Activated CD8-positive, alpha-beta memory T cell treated with anti-CD3 and anti-CD28 coated beads for 4 hours (primary cell): ENCODE measurements around the gene ANKRD36.
"Not testable (repeated sequence)": the region's sequence is repeated elsewhere in the genome, so short reads cannot be mapped to it uniquely, and the experiment has no call there.

ENCODE experiments used
- DNase-seq, 2 donors: peaks; one replicate each; pipeline ENCODE4 v3.0.0-alpha.2; 2020; ENCODE audit warnings: low read depth in 2 of 2

The ANKRD36 gene

DNA sequence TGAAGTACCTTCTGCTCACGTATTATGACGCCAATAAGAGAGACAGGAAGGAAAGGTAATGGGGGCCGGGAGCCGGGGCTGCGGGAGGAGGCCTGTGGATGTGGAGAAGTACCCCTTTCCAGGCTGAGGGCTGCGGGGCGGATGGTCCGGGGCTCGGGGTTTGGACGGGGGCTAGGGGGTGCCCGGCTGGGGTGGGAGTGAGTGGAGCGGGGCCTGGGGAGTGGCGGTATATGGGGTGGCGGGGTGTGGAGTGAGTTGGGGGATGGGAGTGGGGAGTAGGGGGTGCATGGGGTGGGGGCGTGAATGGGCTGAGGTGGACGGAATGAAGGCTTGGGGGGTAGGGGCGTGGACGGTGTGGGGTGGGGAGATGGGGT, 916 bp downstream of the ANKRD36 start:
- not testable (repeated sequence) for DNase-seq

GRCh38 chr2:97129090-97129489, 16.1 kb downstream of the ANKRD36 start:
- not testable (repeated sequence) for DNase-seq

GRCh38 chr2:97144016-97144415, 31.1 kb downstream of the ANKRD36 start:
- not testable (repeated sequence) for DNase-seq

DNA sequence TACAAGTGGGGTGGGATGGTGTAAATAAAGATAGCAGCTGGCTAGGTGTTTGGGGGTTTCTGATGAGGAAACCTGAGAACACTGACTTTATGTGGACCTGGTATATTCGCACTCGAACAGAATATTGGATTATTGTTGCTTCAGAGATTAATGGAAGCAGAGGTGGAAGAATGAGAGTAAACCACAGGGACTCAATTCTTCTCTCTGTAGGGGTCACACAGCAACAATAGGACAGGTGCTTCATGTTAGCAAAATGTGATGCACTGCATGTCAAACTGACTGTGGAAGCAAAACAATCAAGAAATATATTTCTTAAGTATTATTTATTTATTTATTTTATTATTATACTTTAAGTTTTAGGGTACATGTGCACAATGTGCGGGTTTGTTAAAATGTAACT, 53.6 kb downstream of the ANKRD36 start:
- not testable (repeated sequence) for DNase-seq

GRCh38 chr2:97167938-97168337, 55.0 kb downstream of the ANKRD36 start:
- not testable (repeated sequence) for DNase-seq

DNA sequence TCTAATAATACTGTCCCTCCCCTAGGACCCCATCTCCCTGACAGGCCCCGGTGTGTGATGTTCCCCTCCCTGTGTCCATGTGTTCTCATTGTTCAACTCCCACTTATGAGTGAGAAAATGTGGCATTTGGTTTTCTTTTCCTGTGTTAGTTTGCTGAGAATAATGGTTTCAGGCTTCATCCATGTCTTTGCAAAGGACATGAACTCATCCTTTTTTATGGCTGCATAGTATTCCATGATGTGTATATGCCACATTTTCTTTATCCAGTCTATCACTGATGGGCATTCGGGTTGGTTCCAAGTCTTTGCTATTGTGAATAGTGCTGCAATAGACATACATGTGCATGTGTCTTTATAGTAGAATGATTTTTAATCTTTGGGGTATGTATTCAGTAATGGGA, 55.6 kb downstream of the ANKRD36 start:
- not testable (repeated sequence) for DNase-seq

- DNase-seq = not testable (repeated sequence)
These were observed 67.4 kb downstream of the ANKRD36 start for GRCh38 chr2:97180391-97180790.

- not testable (repeated sequence) for DNase-seq
These were observed 82.4 kb downstream of the ANKRD36 start for GRCh38 chr2:97195349-97195748.

GRCh38 chr2:97197251-97197650, 84.3 kb downstream of the ANKRD36 start:
- not testable (repeated sequence) for DNase-seq

- not testable (repeated sequence) for DNase-seq
These were observed 87.9 kb downstream of the ANKRD36 start for GRCh38 chr2:97200887-97201286.

DNA sequence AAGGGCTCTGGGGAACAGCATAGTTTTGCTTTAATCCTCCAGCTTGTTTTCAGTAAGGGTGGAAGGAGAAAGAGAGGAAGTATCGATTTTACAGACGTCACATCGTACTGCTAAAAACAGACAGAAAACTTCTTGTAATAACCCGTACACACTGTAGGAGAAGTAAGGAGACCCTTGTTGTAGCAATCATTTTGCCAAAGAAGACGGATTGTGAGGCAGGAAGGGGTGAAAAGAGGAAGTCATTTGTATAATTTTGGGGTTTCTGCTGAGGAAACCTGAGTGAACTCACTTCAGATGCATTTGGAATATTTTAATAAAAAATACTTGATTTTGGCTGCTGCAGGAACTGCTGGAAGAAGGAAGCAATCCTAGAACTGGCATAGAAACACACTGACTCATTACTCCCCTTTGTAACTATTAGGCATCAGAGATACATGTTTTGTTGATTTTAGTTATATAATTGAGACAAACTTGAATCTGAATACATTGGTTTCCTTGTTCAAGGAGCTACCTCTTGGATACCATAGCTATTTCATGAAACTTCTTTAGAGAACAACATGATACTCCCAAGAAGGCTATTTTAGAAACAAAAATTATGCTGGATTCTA, 89.8 kb downstream of the ANKRD36 start:
- DNase-seq = not testable (repeated sequence)

GRCh38 chr2:97210325-97210724, 97.4 kb downstream of the ANKRD36 start:
- no peak for DNase-seq

DNA sequence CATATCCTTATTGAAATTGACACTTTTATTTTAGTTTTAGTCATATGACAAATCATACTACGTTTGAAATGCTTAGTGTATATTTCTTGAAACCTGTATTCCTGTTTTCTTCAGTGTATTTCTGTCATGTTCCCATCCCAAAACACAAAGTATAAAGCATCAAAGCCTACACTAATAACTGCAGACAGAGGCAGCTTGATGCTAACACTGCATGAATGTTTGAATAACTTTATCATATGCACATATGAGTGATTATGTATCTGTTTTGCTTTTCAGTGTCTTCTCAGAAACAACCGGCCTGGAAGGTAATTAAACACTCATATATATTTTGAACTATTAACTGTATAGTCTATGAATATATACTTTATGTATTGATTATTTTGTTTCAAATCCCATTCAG, 102.1 kb downstream of the ANKRD36 start:
- DNase-seq = not testable (repeated sequence)

- not testable (repeated sequence) for DNase-seq
These were observed 118.1 kb downstream of the ANKRD36 start for GRCh38 chr2:97230848-97231585.

DNA sequence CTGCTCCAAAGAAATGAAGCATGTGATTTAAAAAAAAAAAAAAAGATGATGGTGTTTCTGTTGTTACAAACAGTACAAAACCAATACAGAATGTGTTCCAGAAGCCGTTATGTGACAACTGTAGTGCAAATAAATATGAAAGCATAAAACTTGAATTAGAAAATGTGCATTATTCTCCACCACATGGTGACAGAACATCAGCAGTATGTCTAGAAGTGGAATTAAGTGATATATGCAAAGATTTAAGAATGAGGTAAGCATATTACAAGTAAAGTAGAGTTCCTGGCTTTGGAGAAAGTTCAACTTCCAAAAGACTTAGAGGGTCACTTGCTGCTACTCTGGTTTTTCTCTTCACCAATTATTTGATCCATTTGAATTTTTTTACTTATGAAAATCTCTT, 120.0 kb downstream of the ANKRD36 start:
- not testable (repeated sequence) for DNase-seq

- DNase-seq = not testable (repeated sequence)
These were observed 120.8 kb downstream of the ANKRD36 start for GRCh38 chr2:97233660-97234295.

GRCh38 chr2:97261192-97261591, 148.2 kb downstream of the ANKRD36 start:
- not testable (repeated sequence) for DNase-seq

DNA sequence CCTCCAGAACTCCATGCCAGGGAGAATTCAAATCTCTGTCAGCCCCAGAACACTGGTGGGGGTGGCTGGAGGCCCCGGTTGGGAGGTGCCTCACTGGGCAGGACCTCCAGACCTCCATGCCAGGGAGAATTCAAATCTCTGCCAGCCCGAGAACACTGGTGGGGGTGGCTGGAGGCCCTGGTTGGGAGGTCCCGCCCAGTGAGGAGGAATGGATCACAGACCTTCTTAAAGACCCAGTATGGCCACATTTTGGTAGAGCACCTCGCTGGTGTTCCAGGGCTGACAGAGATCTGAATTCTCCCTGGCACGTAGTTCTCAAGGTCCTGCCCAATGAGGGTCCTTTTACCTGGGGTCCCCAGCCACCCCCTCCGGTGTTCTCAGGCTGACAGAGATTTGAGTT, 153.5 kb downstream of the ANKRD36 start:
- DNase-seq = not testable (repeated sequence)

- no peak for DNase-seq
These were observed 154.6 kb downstream of the ANKRD36 start for GRCh38 chr2:97267411-97268074.

- DNase-seq = not testable (repeated sequence)
These were observed 155.2 kb downstream of the ANKRD36 start for GRCh38 chr2:97268075-97268591.

- DNase-seq = not testable (repeated sequence)
These were observed 163.4 kb downstream of the ANKRD36 start for GRCh38 chr2:97276232-97276798.

DNA sequence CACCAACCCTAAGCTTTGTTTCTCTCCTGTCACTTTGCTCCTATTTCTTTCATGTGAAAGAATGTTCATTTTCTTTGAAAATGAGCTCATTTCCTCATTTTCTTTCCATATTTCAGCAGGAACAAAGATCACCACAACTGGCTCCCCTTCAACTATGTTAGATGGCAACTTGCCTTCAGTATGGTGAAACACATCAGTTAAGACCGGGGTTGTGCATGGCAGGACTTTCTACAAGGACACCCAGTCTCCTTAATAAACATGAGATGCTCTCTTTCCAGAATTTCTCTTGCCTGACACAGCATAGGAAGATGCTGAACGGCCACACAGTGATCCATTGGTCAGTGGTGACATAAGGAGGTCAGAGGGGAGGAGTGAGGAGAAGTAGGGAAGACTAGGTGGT, 172.2 kb downstream of the ANKRD36 start:
- not testable (repeated sequence) for DNase-seq
